ENCODE results near the gene CATSPERZ.

CATSPERZ gene
- long read RNA-seq, donor 1 = 0 reads
- long read RNA-seq, donor 2 = 0 reads
- long read RNA-seq, donor 3 = 0 reads
- long read RNA-seq, donor 4 = 0 reads
- long read RNA-seq, donor 5 = 0 reads
- long read RNA-seq, donor 6, partial matches to known transcripts = 0 of 1 reads
- long read RNA-seq, donor 6, other reads (novel, unspliced or antisense) = 0 of 1 reads
- long read RNA-seq, donor 7 = 0 reads
- long read RNA-seq, donor 8 = 0 reads

DNA sequence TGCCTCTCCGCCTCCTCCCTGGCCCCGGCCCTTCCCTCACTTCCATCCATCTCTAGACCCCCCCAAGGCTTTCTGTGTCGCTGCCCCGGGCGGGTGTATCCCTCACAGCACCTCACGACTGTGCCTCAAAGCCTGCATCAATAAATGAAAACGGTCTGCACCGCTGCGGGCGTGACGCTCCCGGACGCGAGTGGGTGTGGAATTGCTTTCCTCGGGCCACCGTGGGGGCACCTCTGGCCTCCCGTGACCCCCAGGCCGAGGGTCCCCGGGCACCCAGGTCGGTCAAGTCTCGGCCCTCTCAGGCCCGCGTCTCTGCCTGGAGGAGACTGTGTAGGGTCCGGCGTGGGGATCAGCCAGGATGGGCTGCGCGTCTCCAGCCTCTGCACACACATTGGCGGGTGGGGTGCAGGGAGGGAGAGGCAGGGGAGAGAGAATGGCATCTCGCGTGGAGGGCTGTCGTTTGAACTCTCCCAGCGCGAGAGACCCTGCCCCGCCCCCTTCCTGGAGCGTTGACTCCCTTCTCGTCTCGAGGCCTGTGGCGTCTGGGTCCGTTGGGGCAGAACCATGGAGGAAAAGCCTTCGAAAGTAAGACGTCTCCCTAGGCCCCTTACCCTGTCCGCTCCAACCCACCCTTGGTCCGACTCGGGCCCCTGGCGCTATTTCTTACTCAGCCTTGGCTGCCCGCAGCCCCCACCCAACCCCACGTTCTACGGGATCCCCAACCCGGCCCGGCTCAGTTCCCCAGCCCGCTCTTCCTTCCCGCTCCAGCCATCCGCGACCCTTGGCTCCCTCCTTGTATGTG lies at the start of gene CATSPERZ:
CATSPERZ (plus strand) TSS at position 512 of the 802 bp plus-strand sequence; CDS start at position 565, 53 bp downstream.
- peak; percentile 46 for DNase-seq

GRCh38 chr11:64250415-64251015 lies 49.6 kb upstream of the CATSPERZ start:
- no peak for DNase-seq

DNA sequence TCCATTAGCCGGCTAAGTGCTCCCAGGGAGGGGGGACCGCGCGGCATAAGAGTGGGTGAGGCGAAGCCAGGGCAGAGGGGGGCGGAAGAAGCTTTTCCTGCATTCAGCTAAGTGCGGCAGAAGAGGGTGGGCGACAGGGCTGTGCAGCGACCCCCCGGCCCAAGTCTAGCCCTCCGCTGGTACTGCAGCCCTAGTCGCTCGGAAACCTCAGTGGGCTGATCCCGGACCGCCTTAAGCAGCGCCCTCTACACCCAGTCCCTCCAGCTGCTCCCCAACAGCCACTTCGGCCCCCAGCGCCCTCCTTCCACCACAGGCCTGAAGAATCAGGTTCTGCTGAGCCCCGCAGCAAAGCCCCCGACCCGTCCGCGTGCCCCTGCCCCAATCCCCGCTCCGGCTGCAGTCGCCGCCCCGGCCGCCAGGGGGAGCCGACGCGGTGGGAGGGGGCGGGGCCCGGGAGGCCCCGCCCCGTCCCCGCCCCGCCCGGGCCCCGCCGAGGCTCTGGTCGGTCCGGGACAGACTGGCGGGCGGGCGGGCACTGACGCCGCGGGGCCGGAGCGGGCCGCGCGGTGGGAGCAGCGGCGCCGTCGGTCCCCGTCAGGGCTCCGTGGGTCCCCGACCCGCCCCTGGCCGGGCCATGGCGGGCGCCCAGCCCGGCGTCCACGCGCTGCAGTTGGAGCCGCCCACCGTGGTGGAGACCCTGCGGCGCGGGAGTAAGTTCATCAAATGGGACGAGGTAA lies 49.0 kb upstream of the CATSPERZ start, which contains the start of gene PLCB3:
PLCB3 (plus strand) TSS at position 515 of the 737 bp plus-strand sequence; CDS start at position 635, 120 bp downstream.
- DNase-seq = peak; percentile 67

DNA sequence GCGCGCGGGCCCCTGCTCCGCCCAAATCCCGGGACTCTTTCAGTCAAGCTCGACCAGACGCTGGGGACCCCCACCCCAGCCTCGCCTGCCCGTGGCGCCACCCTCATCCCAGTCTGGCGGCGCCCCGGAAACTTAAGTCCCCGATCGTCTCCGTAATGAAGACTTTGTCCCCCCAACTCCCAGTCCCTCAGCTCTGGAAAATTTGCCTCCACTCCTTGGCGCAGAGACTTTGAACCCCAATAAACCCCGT lies 48.5 kb upstream of the CATSPERZ start:
- DNase-seq = peak; percentile 65

- peak; percentile 43 for DNase-seq
Observed at GRCh38 chr11:64252003-64252872, 47.9 kb upstream of the CATSPERZ start.

DNA sequence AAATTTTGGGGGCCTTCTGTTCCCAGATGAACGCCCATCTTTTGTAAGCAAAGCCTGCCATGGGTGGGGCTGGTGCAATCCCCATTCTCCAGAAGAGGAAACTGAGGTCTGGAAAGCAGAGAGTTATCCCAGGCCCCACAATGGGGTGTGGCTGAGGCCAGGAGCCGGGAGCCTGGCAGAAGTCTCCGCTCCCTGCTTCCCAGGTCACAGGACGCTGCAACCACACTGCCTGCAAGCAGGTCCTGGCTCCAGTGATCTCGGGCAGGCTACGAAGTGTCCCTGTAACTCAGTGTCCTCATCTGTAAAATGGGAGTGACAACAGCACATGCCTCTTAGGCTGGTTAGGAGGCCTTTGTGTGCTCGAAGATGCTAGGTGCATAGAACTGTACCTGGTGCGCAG lies 47.1 kb upstream of the CATSPERZ start:
- no peak for DNase-seq

DNA sequence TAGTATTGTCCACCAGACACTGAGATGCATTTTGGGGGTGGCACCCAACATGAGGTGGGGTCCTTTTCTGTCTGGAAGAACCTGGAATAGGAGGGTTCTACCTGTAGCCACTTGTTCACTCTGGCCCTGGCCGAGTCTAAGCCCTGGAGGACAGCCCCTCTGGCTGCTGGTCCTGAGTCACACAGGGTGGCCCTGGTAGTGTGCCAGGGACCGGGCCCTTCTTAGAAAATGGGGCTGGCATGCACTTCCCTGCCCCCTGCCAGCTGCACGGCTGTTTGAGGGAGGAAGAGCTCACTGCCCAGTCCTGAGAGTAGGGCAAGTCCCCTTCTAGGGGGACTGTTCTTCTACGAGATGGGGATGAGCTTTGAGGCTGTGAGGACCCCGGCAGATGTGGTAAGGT lies 46.7 kb upstream of the CATSPERZ start:
- no peak for DNase-seq

DNA sequence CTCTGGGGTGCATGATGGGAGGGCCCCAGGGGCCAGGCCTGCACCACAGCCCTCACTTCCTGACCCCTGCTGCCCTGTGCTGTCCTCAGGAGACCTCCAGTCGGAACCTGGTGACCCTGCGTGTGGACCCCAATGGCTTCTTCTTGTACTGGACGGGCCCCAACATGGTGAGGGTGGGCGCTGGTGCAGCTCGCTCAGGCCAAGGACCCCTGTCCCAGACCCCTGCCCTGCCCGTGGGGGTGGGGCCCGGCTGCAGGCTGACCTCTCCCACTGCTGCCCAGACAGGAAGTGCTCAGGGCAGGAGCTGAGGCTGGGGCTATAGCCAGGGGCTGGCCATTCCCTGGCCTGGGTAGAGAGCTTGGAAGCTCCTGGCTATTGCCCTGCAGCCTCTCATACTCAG lies 45.8 kb upstream of the CATSPERZ start:
- no peak for DNase-seq

DNA sequence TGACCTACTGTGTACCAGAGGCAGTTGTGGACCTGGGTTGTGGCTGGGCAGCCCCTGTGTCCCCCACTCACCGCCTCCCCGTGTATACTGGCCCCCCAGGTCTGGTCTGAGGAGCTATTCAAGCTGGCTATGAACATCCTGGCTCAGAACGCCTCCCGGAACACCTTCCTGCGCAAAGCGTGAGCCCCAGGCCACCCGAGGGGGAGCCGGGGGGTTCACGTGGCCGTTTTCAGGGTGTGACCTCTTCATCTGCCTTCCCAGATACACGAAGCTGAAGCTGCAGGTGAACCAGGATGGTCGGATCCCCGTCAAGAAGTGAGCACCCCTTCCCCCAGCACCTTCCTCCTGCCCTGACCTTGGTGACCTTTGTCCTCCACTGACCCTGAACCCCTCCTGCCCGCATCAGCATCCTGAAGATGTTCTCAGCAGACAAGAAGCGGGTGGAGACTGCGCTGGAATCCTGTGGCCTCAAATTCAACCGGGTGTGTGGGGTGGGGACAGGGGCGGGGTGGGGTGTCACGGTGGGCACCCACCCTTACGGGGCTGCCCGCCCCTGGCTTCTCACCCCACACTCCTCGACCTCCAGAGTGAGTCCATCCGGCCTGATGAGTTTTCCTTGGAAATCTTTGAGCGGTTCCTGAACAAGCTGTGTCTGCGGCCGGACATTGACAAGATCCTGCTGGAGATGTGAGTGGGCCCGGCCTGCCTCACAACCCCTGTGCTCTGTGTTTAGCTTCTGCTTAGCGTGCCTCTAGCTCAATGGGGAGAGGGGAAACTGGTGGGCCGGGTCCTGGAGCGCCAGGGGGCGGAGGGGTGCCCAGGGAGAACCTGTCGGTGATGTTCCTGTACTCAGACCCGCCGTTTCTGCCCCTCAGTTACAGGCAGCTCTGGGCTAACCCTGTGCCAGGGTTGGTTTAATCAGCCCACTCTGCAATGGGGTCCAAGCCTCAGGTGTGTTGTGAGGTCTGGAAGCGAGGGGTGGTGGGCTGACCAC lies 44.7 kb upstream of the CATSPERZ start:
- DNase-seq = no peak

DNA sequence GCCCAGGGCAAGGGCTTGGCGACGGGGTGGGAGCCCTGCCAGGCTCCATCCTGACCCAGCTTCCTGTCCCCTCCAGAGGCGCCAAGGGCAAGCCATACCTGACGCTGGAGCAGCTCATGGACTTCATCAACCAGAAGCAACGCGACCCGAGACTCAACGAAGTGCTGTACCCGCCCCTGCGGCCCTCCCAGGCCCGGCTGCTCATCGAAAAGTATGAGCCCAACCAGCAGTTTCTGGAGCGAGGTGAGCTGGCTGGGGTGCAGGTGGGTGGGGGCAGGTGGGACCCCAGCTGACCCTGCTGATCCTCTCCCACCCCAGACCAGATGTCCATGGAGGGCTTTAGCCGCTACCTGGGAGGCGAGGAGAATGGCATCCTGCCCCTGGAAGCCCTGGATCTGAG lies 43.9 kb upstream of the CATSPERZ start:
- DNase-seq = no peak

DNA sequence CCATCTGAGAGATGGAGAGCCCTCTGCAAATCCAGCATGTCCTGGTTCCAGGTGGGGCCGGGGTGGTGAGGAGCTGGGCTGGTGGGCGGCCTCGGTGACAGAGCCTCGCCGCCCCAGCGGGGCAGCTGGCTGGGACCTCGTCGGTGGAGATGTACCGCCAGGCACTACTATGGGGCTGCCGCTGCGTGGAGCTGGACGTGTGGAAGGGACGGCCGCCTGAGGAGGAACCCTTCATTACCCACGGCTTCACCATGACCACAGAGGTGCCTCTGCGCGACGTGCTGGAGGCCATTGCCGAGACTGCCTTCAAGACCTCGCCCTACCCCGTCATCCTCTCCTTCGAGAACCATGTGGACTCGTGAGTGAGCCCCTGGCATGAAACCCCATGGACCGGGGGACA lies 41.8 kb upstream of the CATSPERZ start:
- DNase-seq = no peak

DNA sequence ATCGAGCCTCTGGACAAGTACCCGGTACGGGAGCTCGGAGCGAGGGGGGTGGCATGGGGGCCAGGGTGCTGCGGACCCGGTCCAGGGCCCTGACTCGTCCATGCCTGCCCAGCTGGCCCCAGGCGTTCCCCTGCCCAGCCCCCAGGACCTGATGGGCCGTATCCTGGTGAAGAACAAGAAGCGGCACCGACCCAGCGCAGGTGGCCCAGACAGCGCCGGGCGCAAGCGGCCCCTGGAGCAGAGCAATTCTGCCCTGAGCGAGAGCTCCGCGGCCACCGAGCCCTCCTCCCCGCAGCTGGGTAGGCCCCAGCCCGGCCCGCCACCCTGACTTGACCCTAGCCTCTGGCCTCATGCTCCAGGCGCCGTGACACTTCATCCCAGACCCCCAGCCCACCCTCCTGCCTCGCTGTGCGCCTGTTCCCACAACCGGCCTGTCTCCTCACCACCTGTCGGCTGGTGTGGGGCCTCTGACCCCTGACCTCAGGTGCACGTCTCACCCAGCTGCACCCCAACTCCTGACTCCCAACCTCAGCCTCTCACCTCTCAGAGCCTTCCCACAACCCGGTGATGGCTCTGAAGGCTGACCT lies 41.1 kb upstream of the CATSPERZ start:
- DNase-seq = no peak

- no peak for DNase-seq
Observed at GRCh38 chr11:64259533-64260067, 40.6 kb upstream of the CATSPERZ start.

DNA sequence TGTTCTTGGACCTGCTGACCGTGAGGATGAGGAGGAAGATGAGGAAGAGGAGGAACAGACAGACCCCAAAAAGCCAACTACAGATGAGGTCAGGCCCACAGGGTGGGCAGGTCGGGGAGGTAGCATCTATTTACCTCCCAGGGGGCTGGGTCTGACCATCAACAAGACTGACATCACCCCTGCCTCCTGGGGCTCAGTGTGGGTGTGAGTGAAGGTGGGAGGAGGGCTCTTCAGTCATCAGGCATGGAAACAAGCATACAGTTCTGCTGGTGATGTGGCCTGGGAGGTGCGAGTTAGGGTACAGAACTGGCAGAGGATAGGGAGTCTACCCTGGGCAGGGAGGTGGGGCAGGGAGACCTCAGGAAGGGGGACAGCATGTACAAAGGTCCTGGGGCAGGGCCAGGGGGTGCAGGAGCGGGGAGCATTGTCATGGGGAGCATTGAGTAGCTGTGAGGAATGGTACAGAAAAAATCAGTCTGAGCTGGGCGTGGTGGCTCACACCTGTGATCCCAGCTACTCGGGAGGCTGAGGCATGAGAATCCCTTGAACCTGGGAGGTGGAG lies 39.9 kb upstream of the CATSPERZ start:
- DNase-seq = no peak

DNA sequence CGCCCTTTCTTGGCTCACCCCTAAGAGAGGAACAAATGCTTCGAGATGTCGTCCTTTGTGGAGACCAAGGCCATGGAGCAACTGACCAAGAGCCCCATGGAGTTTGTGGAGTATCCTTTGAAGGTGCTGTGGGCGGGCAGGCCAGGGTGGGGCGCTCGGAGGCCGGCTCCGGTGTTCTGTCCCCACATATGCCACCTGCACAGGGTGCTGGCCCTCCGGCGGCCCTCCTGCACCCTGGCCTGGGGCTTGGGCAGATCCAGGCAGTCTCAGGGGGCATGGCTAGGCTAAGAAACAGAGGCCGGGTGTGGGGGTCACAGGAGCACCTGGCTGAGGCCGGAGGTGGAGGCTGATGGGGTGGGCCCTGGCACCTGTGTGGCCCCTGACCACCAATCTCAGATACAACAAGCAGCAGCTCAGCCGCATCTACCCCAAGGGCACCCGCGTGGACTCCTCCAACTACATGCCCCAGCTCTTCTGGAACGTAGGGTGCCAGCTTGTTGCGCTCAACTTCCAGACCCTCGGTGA lies 38.5 kb upstream of the CATSPERZ start:
- no peak for DNase-seq

- DNase-seq = no peak
Observed at GRCh38 chr11:64262271-64263002, 37.7 kb upstream of the CATSPERZ start.

- DNase-seq = peak; percentile 41
Observed at GRCh38 chr11:64263021-64263946, 36.9 kb upstream of the CATSPERZ start.

DNA sequence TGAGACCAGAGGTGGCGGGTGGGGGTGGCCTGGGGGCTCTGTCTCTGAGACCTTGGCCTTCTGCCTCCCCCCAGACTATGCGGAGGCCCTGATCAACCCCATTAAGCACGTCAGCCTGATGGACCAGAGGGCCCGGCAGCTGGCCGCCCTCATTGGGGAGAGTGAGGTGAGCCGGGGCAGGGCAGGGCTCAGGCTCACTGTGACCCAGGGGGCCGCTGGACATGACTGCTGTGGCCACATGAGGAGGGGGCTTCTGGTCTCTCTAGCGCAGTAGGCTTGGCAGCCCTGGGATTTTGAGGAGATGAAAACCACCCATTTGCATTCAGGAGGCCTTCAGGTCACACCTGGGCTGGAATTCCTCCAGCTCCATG lies 36.2 kb upstream of the CATSPERZ start:
- DNase-seq = no peak
